H1 (cell line): ENCODE measurements around the gene PIP4K2C. TPM values are rescaled to one million over a fixed set of nuclear protein-coding genes. Genes with fewer than 3 reads are reported as not detected.

Source experiments
- polyA plus RNA-seq, 7 experiments: library from polyadenylated mRNA; depleted of rRNA in 3 of 7; stranded (reverse) in 5 of 7; unstranded in 2 of 7; fragments of >200 nt in 5 of 7; fragments of 200-250 nt in 2 of 7; gene quantifications; 1 replicate in 5 of 7; 2 replicates in 1 of 7; 4 replicates in 1 of 7; pipeline versions ENCODE4 v1.2.1 to v1.2.3, GENCODE V29; 2011 to 2013; ENCODE audit warnings: missing spikeins in 2 of 7, mixed read lengths in 2 of 7
- total RNA-seq: library from RNA; stranded (reverse); fragmentation: NEBNext Ultra II Directional; extraction: Animal tissue kit (Norgen Biotek cat#: 25700); gene quantifications from 2 replicates; pipeline ENCODE4 v1.2.1, GENCODE V29; 2021

PIP4K2C gene
- total and polyA plus RNA-seq, 2 of the 8 experiments (the other 6 are each of a cell fraction or from before 2014, with no cell fraction given): 25.0 to 27.1 TPM

Other genes starting within 250 kb of the PIP4K2C start
- gene R3HDM2, start 160.1 kb upstream of the PIP4K2C start, total RNA-seq: 23.7 and 27.0 TPM in 2 replicates
- gene R3HDM2, start 160.1 kb upstream of the PIP4K2C start, polyA plus RNA-seq (2011; rRNA removed): 25.6 and 37.1 TPM in 2 replicates
- not detected in 2 replicates for gene INHBC, start 156.4 kb upstream of the PIP4K2C start, total RNA-seq
- 0.15 and 0.30 TPM in 2 replicates for gene INHBC, start 156.4 kb upstream of the PIP4K2C start, polyA plus RNA-seq (2011; rRNA removed)
- gene INHBE, start 135.9 kb upstream of the PIP4K2C start, total RNA-seq: 7.0 and 10.2 TPM in 2 replicates
- gene INHBE, start 135.9 kb upstream of the PIP4K2C start, polyA plus RNA-seq (2011; rRNA removed): 18.8 and 31.9 TPM in 2 replicates
- 20.6 and 23.5 TPM in 2 replicates for gene GLI1, start 131.4 kb upstream of the PIP4K2C start, total RNA-seq
- gene GLI1, start 131.4 kb upstream of the PIP4K2C start, polyA plus RNA-seq (2011; rRNA removed): 25.3 and 31.0 TPM in 2 replicates
- 2.3 and 3.2 TPM in 2 replicates for gene ARHGAP9, start 111.3 kb upstream of the PIP4K2C start, total RNA-seq
- 6.0 and 7.0 TPM in 2 replicates for gene ARHGAP9, start 111.3 kb upstream of the PIP4K2C start, polyA plus RNA-seq (2011; rRNA removed)
- gene MARS1, start 103.1 kb upstream of the PIP4K2C start, total RNA-seq: 398 and 407 TPM in 2 replicates
- gene MARS1, start 103.1 kb upstream of the PIP4K2C start, polyA plus RNA-seq (2011; rRNA removed): 194 and 255 TPM in 2 replicates
- 4.9 TPM in 2 replicates for gene DDIT3, start 70.7 kb upstream of the PIP4K2C start, total RNA-seq
- gene DDIT3, start 70.7 kb upstream of the PIP4K2C start, polyA plus RNA-seq (2011; rRNA removed): 4.7 and 5.7 TPM in 2 replicates
- gene MBD6, start 68.4 kb upstream of the PIP4K2C start, total RNA-seq: 32.3 and 32.7 TPM in 2 replicates
- 3.9 and 6.9 TPM in 2 replicates for gene MBD6, start 68.4 kb upstream of the PIP4K2C start, polyA plus RNA-seq (2011; rRNA removed)
- 89.3 and 90.3 TPM in 2 replicates for gene DCTN2, start 44.0 kb upstream of the PIP4K2C start, total RNA-seq
- 91.9 and 140 TPM in 2 replicates for gene DCTN2, start 44.0 kb upstream of the PIP4K2C start, polyA plus RNA-seq (2011; rRNA removed)
- 21.9 and 22.8 TPM in 2 replicates for gene KIF5A, start 41.1 kb upstream of the PIP4K2C start, total RNA-seq
- gene KIF5A, start 41.1 kb upstream of the PIP4K2C start, polyA plus RNA-seq (2011; rRNA removed): 10.7 and 11.7 TPM in 2 replicates
- gene DTX3, start 13.6 kb downstream of the PIP4K2C start, total RNA-seq: 41.8 and 43.4 TPM in 2 replicates
- 92.5 and 126 TPM in 2 replicates for gene DTX3, start 13.6 kb downstream of the PIP4K2C start, polyA plus RNA-seq (2011; rRNA removed)
- gene ARHGEF25, start 20.2 kb downstream of the PIP4K2C start, total RNA-seq: 5.9 and 6.4 TPM in 2 replicates
- gene ARHGEF25, start 20.2 kb downstream of the PIP4K2C start, polyA plus RNA-seq (2011; rRNA removed): 8.6 and 8.8 TPM in 2 replicates
- 1.4 and 1.5 TPM in 2 replicates for gene B4GALNT1, start 42.0 kb downstream of the PIP4K2C start, total RNA-seq
- gene B4GALNT1, start 42.0 kb downstream of the PIP4K2C start, polyA plus RNA-seq (2011; rRNA removed): 2.2 and 2.3 TPM in 2 replicates
- 71.0 and 74.3 TPM in 2 replicates for gene OS9, start 102.9 kb downstream of the PIP4K2C start, total RNA-seq
- 108 and 146 TPM in 2 replicates for gene OS9, start 102.9 kb downstream of the PIP4K2C start, polyA plus RNA-seq (2011; rRNA removed)
- 1.5 and 1.7 TPM in 2 replicates for gene AGAP2, start 147.6 kb downstream of the PIP4K2C start, total RNA-seq
- gene AGAP2, start 147.6 kb downstream of the PIP4K2C start, polyA plus RNA-seq (2011; rRNA removed): 1.5 and 1.8 TPM in 2 replicates
- gene TSPAN31, start 153.8 kb downstream of the PIP4K2C start, total RNA-seq: 15.2 and 15.8 TPM in 2 replicates
- 23.3 and 31.4 TPM in 2 replicates for gene TSPAN31, start 153.8 kb downstream of the PIP4K2C start, polyA plus RNA-seq (2011; rRNA removed)
- 174 and 180 TPM in 2 replicates for gene CDK4, start 161.1 kb downstream of the PIP4K2C start, total RNA-seq
- gene CDK4, start 161.1 kb downstream of the PIP4K2C start, polyA plus RNA-seq (2011; rRNA removed): 311 and 368 TPM in 2 replicates
- gene MARCHF9, start 163.9 kb downstream of the PIP4K2C start, total RNA-seq: 6.1 and 6.4 TPM in 2 replicates
- gene MARCHF9, start 163.9 kb downstream of the PIP4K2C start, polyA plus RNA-seq (2011; rRNA removed): 6.6 and 7.8 TPM in 2 replicates
- gene CYP27B1, start 175.9 kb downstream of the PIP4K2C start, total RNA-seq: 2.3 and 3.3 TPM in 2 replicates
- 2.6 and 2.9 TPM in 2 replicates for gene CYP27B1, start 175.9 kb downstream of the PIP4K2C start, polyA plus RNA-seq (2011; rRNA removed)
- gene METTL1, start 180.9 kb downstream of the PIP4K2C start, total RNA-seq: 41.9 and 46.0 TPM in 2 replicates
- 37.9 and 40.5 TPM in 2 replicates for gene METTL1, start 180.9 kb downstream of the PIP4K2C start, polyA plus RNA-seq (2011; rRNA removed)
- 3.1 and 3.8 TPM in 2 replicates for gene EEF1AKMT3, start 181.4 kb downstream of the PIP4K2C start, total RNA-seq
- gene EEF1AKMT3, start 181.4 kb downstream of the PIP4K2C start, polyA plus RNA-seq (2011; rRNA removed): 3.6 and 4.4 TPM in 2 replicates
- 47.9 and 49.8 TPM in 2 replicates for gene TSFM, start 191.6 kb downstream of the PIP4K2C start, total RNA-seq
- 17.4 and 21.5 TPM in 2 replicates for gene TSFM, start 191.6 kb downstream of the PIP4K2C start, polyA plus RNA-seq (2011; rRNA removed)
- 0.39 and 1.1 TPM in 2 replicates for gene AVIL, start 227.5 kb downstream of the PIP4K2C start, total RNA-seq
- 0.06 and 0.11 TPM in 2 replicates for gene AVIL, start 227.5 kb downstream of the PIP4K2C start, polyA plus RNA-seq (2011; rRNA removed)